DOHH2 (cell line): ENCODE results near the gene RPTOR.

Experiments used
- EZH2phosphoT487 ChIP-seq: fragments of 200-600 bp; sonication (generic); IDR thresholded peaks from 2 replicates; pipeline ENCODE4 v1.6.1; 2017; ENCODE audit warnings: borderline replicate concordance, mild to moderate bottlenecking, antibody characterized with exemption, low read length, moderate library complexity, mixed read lengths
- TF ChIP-seq, protein P1 (sequence below): fragments of 200-600 bp; sonication (generic); IDR thresholded peaks from one replicate; pipeline ENCODE4 v1.5.1; 2014; ENCODE audit warnings: antibody characterized with exemption, mild to moderate bottlenecking, low read depth, low read length; ENCODE audit not compliant: poor library complexity, severe bottlenecking

- TF ChIP-seq, protein P1, sequence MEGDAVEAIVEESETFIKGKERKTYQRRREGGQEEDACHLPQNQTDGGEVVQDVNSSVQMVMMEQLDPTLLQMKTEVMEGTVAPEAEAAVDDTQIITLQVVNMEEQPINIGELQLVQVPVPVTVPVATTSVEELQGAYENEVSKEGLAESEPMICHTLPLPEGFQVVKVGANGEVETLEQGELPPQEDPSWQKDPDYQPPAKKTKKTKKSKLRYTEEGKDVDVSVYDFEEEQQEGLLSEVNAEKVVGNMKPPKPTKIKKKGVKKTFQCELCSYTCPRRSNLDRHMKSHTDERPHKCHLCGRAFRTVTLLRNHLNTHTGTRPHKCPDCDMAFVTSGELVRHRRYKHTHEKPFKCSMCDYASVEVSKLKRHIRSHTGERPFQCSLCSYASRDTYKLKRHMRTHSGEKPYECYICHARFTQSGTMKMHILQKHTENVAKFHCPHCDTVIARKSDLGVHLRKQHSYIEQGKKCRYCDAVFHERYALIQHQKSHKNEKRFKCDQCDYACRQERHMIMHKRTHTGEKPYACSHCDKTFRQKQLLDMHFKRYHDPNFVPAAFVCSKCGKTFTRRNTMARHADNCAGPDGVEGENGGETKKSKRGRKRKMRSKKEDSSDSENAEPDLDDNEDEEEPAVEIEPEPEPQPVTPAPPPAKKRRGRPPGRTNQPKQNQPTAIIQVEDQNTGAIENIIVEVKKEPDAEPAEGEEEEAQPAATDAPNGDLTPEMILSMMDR = no peak
- no peak for TF ChIP-seq EZH2phosphoT487
These were observed 336.7 kb downstream of the RPTOR start for GRCh38 chr17:80881306-80881705.
